Epithelial cell of esophagus (primary cell): ENCODE data around the gene FRRS1L.

Experiments
- DNase-seq: peaks from one replicate; pipeline ENCODE4 v3.0.0; 2010; ENCODE audit warnings: low read depth
- H3K4me3 ChIP-seq: 2 replicates; pipeline ENCODE4 v1.5.1; 2011; ENCODE audit warnings: mild to moderate bottlenecking, low read length, control low read depth
- TF ChIP-seq, protein P1 (sequence below): IDR thresholded peaks from 2 replicates; pipeline ENCODE4 v1.5.1; 2011; ENCODE audit warnings: low read depth, mild to moderate bottlenecking, low read length, control low read depth, inconsistent platforms; ENCODE audit not compliant: insufficient read depth; ENCODE audit errors: missing control alignments

The FRRS1L gene

DNA sequence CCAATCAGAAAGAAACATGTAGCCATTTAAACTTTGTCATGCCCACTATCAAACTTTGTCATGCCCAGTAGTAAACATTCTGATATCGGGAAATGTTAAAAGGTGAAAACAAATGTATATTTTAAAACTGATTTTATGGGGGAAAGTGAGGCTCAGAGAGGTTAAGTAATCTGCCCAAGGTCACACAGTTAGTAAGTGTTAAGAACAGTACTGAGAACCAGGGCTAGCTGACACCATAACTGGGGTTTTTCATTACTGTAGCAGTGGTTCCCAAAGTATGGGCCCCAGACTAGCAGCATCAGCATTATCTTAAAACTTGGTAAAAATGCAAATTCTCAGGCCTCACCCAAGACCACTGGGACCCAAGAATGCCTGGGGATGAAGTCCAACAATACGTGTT is 9.9 kb upstream of the FRRS1L start:
- no peak for DNase-seq
- TF ChIP-seq, protein P1, sequence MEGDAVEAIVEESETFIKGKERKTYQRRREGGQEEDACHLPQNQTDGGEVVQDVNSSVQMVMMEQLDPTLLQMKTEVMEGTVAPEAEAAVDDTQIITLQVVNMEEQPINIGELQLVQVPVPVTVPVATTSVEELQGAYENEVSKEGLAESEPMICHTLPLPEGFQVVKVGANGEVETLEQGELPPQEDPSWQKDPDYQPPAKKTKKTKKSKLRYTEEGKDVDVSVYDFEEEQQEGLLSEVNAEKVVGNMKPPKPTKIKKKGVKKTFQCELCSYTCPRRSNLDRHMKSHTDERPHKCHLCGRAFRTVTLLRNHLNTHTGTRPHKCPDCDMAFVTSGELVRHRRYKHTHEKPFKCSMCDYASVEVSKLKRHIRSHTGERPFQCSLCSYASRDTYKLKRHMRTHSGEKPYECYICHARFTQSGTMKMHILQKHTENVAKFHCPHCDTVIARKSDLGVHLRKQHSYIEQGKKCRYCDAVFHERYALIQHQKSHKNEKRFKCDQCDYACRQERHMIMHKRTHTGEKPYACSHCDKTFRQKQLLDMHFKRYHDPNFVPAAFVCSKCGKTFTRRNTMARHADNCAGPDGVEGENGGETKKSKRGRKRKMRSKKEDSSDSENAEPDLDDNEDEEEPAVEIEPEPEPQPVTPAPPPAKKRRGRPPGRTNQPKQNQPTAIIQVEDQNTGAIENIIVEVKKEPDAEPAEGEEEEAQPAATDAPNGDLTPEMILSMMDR, result no peak
- H3K4me3 ChIP-seq, result no peak overlapping the region

DNA sequence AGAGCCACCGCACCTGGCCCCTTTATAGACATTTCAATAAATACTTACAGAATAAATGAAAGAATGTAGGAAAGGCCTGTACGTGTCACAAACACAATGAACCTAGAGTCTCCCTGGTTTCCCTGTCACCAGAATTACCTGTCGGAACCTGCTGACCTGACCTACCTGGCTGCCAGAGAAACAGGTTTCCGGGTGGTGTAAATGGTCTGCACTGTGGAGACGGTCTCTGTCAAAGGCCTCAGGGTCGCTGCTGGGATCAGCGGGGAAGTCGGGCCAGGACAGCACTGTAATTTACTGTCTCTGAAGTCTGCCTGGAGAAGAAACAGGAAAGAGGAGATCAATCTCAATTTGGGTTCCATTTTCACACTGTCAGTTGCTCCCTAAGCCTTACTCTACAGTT is 9.3 kb upstream of the FRRS1L start:
- TF ChIP-seq, protein P1, result no peak
- no peak overlapping the region for H3K4me3 ChIP-seq
- DNase-seq, result no peak

DNA sequence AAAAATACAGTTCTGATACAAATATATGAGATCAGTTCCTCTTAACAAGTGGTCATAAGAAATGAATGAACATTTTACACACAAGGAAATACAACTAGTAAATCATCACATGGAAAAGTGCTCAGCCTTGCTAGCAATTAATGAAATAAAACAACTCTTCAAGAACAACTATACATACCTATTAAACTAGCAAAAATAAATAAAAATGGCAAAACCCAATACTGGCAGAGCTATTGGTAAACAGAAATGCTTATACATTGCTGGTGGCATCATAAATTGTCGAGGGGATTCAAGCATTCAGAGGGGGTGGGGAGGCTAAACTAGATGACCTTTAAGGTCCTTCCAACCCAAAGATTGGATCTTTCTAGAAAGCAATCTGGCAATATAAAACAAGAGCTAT is 5.9 kb upstream of the FRRS1L start:
- DNase-seq, result no peak
- TF ChIP-seq, protein P1, result no peak
- no peak overlapping the region for H3K4me3 ChIP-seq

DNA sequence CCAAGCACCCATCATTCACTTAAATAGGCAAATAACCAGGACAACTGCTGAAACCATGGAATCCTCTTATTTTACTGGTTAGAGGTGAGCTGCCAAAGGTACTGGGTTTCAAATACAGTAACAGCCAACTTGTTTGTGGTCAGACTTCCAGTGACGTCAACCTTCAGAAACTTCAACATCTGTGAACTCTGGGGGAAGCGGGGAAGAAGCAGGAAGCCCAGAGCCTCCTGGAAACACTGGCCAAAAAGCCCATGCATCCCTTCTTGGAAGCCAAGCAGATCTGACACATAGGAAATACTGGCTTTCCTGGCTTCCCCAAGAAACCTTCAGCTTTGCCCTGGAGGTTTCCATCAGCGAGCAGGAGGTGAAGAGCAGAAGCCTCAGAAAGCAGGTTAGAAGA is 4.9 kb upstream of the FRRS1L start:
- TF ChIP-seq, protein P1, result no peak
- DNase-seq, result no peak
- no peak overlapping the region for H3K4me3 ChIP-seq

DNA sequence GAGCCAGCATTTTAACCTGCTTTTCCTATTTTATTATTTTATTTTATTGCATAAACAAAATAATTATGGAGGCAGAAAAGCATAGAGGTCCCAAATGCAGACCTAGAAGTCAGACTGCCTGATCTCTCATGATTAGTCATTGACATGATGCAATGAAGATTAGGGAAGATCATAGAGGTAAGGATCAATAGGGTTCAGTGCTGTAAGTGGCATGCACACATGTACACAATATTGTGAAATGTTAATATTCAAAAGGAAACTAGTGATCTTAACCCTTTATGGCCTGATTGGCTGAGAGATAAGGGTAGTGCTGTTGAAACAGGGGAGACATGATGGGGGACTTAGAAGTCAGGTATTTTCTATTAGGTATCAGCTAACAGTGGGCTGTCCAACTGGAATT is 1.1 kb upstream of the FRRS1L start:
- TF ChIP-seq, protein P1, result no peak
- no peak overlapping the region for H3K4me3 ChIP-seq
- peak; percentile 45 for DNase-seq

DNA sequence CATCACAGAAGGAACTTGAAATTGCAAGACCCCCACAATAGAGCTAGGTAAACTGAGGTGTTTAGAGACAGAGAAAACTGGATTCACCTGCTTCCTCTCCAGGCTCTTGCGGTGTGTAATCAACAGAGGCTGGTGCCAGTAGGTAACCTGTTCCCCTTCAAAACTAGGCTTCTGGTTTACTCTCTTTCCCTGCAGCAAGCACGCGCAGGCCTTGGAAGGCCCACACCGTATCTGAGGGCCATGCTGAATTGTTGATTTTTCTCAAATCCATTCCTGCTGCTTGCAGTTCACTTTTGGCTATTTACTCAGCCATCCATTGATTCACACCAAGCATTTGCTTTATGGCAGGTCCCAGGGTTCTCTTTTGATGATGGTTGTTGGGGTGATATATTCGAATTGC is 667 bp upstream of the FRRS1L start:
- TF ChIP-seq, protein P1, result no peak
- DNase-seq, result no peak
- H3K4me3 ChIP-seq, result no peak overlapping the region

DNA sequence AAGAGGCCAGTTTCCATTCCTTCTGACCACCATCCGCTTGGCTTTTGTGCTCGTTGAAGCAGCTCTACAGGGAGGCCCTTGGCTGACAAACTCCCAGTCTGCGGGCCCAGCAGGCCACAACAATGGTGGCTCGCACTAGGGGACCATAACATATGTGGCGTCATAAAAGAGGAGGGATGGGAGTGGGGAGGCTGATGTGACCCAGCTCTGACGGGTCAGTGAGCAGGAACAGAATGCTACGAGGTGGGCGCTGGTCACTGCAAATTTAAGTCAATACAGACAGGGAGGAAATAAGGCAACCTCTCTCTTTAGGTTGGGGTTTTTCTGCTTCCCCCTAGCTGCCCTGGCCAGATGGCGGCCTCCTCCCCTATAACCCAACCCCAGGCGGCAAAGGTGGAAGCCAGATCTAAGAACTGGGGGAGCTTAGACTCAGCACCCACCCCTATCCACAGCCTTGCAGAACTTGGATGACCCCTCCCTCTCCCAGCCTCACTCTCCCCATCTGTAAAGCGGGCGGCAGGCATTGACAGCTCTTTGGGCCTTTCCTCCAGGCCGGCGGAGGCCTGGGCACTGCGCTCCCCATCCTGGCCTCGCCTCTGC is 778 bp downstream of the FRRS1L start:
- H3K4me3 ChIP-seq, result no peak overlapping the region
- TF ChIP-seq, protein P1, result no peak
- no peak for DNase-seq
